H1 (cell line): Measurements from ENCODE around the gene SPACA4. TPM values are rescaled to one million over a fixed set of nuclear protein-coding genes. Genes with fewer than 3 reads are reported as not detected.

Source experiments
- CHD1 ChIP-seq: IDR thresholded peaks from 2 replicates; pipeline ENCODE4 v1.6.1; 2012; ENCODE audit warnings: low read depth, low read length, improper control_type of control experiment
- CHD2 ChIP-seq: IDR thresholded peaks from 2 replicates; pipeline ENCODE4 v1.6.1; 2012; ENCODE audit warnings: low read length, improper control_type of control experiment
- CHD7 ChIP-seq: fragments of 300-600 bp; sonication (generic); IDR thresholded peaks from 2 replicates; pipeline ENCODE4 v1.7.1; 2012; ENCODE audit warnings: low read length, moderate library complexity, mild to moderate bottlenecking, inconsistent platforms; ENCODE audit not compliant: insufficient replicate concordance
- HDAC2 ChIP-seq, 2 experiments: fragments of 300-600 bp in 1 of 2; sonication (generic) in 1 of 2; IDR thresholded peaks; 2 replicates each; pipeline ENCODE4 v1.6.1; 2011 to 2012; ENCODE audit warnings: low read depth in 2 of 2, low read length in 2 of 2, mild to moderate bottlenecking in 2 of 2, moderate library complexity in 2 of 2, borderline replicate concordance in 1 of 2, inconsistent platforms in 1 of 2
- JUN ChIP-seq: IDR thresholded peaks from 2 replicates; pipeline ENCODE4 v1.6.1; 2011; ENCODE audit warnings: low read depth, mild to moderate bottlenecking, improper control_type of control experiment, low read length
- PHF8 ChIP-seq: fragments of 200-600 bp; sonication (generic); conservative IDR thresholded peaks from 2 replicates; pipeline ENCODE4 v1.7.1; 2012; ENCODE audit warnings: low read depth, mild to moderate bottlenecking, inconsistent platforms, low read length, moderate library complexity
- POU5F1 ChIP-seq: IDR thresholded peaks from 2 replicates; pipeline ENCODE4 v1.6.1; 2011; ENCODE audit warnings: low read depth, mild to moderate bottlenecking, low read length, moderate library complexity
- RXRA ChIP-seq: IDR thresholded peaks from 2 replicates; pipeline ENCODE4 v1.6.1; 2011; ENCODE audit warnings: low read depth, mild to moderate bottlenecking, low read length, moderate library complexity; ENCODE audit not compliant: insufficient read depth
- SUZ12 ChIP-seq: fragments of 200-600 bp; sonication (generic); IDR thresholded peaks from 2 replicates; pipeline ENCODE4 v1.6.1; 2012; ENCODE audit warnings: mild to moderate bottlenecking, inconsistent platforms, low read length, moderate library complexity, mixed read lengths
- TBP ChIP-seq: IDR thresholded peaks from 2 replicates; pipeline ENCODE4 v1.6.1; 2011; ENCODE audit warnings: low read depth, low read length, improper control_type of control experiment
- polyA plus RNA-seq, 7 experiments: library from polyadenylated mRNA; depleted of rRNA in 3 of 7; stranded (reverse) in 5 of 7; unstranded in 2 of 7; fragments of >200 nt in 5 of 7; fragments of 200-250 nt in 2 of 7; gene quantifications; 1 replicate in 5 of 7; 2 replicates in 1 of 7; 4 replicates in 1 of 7; pipeline versions ENCODE4 v1.2.1 to v1.2.3, GENCODE V29; 2011 to 2013; ENCODE audit warnings: missing spikeins in 2 of 7, mixed read lengths in 2 of 7
- total RNA-seq: library from RNA; stranded (reverse); fragmentation: NEBNext Ultra II Directional; extraction: Animal tissue kit (Norgen Biotek cat#: 25700); gene quantifications from 2 replicates; pipeline ENCODE4 v1.2.1, GENCODE V29; 2021

SPACA4 gene
- total and polyA plus RNA-seq, 2 of the 8 experiments (the other 6 are each of a cell fraction or from before 2014, with no cell fraction given), result not detected

- no peak for TF ChIP-seq JUN
- TF ChIP-seq HDAC2 (IDR thresholded peaks at IDR 0.05; ENCODE audit: borderline replicate concordance in 1 of 2, low read depth in 2 of 2, low read length in 2 of 2), result no peak
- no peak for TF ChIP-seq PHF8
- 0 out of 2 replicates have a peak, but pooled peaks have one; percentile 11 for TF ChIP-seq RXRA
- TF ChIP-seq POU5F1, result no peak
- TF ChIP-seq SUZ12, result no peak
- TF ChIP-seq CHD7, result no peak
- TF ChIP-seq TBP, result no peak
- no peak for TF ChIP-seq CHD1
- no peak for TF ChIP-seq CHD2
Observed at GRCh38 chr19:48634424-48635262, 28.1 kb downstream of the SPACA4 start (continued).
